Activated T-helper 17 cell treated with anti-CD3 and anti-CD28 coated beads, Interleukin-2, amount 50 U/mL, for 72 hours (primary cell): Measurements from ENCODE around the gene LLPH. TPM values are rescaled to one million over a fixed set of nuclear protein-coding genes. Genes with fewer than 3 reads are reported as not detected.
A peak's percentile ranks its signal among the peaks of the same experiment; 100 is the strongest.

Source experiments
- ATAC-seq: fragments of 150-1000 bp; cut with Tn5 transposase; replicated peaks from 2 replicates; pipeline ENCODE4 v1.10.0; 2021; ENCODE audit warnings: mild to moderate bottlenecking, moderate library complexity
- H3K27ac Mint-ChIP-seq: one replicate; pipeline ENCODE4 v1.8.0; 2022; ENCODE audit warnings: mixed read lengths
- H3K27me3 Mint-ChIP-seq: one replicate; pipeline ENCODE4 v1.8.0; 2022; ENCODE audit warnings: mixed read lengths
- H3K36me3 Mint-ChIP-seq: one replicate; pipeline ENCODE4 v1.8.0; 2022; ENCODE audit warnings: low read depth, mild to moderate bottlenecking, mixed read lengths
- H3K4me1 Mint-ChIP-seq: one replicate; pipeline ENCODE4 v1.8.0; 2022; ENCODE audit warnings: mixed read lengths
- H3K4me3 Mint-ChIP-seq: one replicate; pipeline ENCODE4 v1.8.0; 2022; ENCODE audit warnings: mild to moderate bottlenecking, mixed read lengths
- H3K9me3 Mint-ChIP-seq: one replicate; pipeline ENCODE4 v1.8.0; 2022; ENCODE audit warnings: mixed read lengths
- total RNA-seq, 2 donors: library from RNA; stranded (reverse); gene quantifications; one replicate each; pipeline ENCODE4 v1.2.3, GENCODE V29; 2022

The LLPH gene
- total RNA-seq, 2 donors from 2014 or later: 20.6 to 37.0 TPM

DNA sequence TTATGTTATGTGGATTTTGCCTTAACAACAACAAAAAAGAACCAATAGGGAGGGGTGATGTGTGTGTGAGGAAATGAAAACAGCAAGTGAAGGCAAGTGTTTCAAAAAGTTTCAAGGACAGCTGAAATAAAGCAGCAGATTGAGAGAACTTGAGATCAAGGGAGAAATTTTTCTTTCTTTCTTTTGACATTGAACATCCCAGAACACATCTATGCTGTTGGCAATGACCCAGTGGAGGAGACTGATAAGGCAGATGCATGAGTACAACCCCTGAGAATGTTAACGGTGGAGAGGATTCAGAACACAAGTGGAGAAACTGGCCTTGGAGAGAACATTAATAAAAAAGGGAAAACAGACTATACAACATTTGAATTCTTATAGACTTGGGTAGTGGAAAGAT is 2.9 kb downstream of the LLPH start:
- peaks cover 86% of the 10 kb centered on the region for H3K36me3 Mint-ChIP-seq
- no peak overlapping the region for H3K27ac Mint-ChIP-seq
- H3K9me3 Mint-ChIP-seq: no peaks in the 10 kb centered on the region
- H3K4me1 Mint-ChIP-seq: peaks cover 30% of the 10 kb centered on the region
- ATAC-seq: no peak
- H3K4me3 Mint-ChIP-seq: peak overlapping the region; percentile 95
- H3K27me3 Mint-ChIP-seq: no peaks in the 10 kb centered on the region

DNA sequence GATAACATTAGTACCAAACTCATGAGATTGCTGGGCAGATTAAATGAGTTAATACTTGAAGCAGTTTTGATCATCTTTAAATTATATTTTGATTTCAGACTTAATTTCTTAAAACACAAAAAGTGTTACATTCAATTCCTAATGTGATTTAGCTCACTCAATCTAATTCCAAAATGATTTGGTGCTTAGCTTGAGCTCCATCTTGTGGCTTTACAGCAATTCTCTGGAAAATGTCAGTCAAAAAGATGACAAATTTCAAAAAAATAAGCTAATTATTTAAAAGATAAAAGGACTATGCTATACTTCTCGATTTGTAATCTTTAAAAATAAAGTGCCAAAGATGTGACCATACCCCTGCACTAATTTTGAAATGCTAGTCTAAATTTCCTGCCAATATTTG is 10.1 kb downstream of the LLPH start:
- peaks cover 62% of the 10 kb centered on the region for H3K36me3 Mint-ChIP-seq
- no peak overlapping the region for H3K27ac Mint-ChIP-seq

DNA sequence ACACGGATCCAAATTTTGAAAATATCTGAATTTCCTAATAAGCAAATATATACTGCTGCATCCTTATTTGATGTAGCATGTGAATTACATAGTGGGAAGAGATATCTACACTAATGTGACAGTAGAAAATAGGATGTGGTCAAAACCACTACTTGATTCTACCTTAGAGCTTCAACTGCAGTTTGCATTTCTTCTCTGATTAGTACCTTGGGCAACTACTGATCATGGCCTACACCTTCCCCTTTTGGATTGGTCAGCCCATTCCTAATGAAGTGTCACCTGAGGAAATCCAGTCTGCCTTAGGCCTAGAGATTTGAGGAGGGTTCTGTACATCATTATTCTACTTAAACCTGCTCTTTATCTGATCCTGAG is 10.7 kb downstream of the LLPH start:
- Mint-ChIP-seq H3K36me3 (peaks cover 56% of the 10 kb centered on the region), H3K4me1 (peaks cover 5% of the 10 kb centered on the region), H3K9me3 (no peaks in the 10 kb centered on the region), H3K27ac (no peak overlapping the region), H3K4me3 (no peak overlapping the region), H3K27me3 (no peaks in the 10 kb centered on the region)
- ATAC-seq: no peak

More for the DNA sequence above, 10.1 kb downstream of the LLPH start:
- no peak for ATAC-seq
- no peaks in the 10 kb centered on the region for H3K9me3 Mint-ChIP-seq
- peaks cover 11% of the 10 kb centered on the region for H3K4me1 Mint-ChIP-seq
- H3K4me3 Mint-ChIP-seq: no peak overlapping the region
- H3K27me3 Mint-ChIP-seq: no peaks in the 10 kb centered on the region

DNA sequence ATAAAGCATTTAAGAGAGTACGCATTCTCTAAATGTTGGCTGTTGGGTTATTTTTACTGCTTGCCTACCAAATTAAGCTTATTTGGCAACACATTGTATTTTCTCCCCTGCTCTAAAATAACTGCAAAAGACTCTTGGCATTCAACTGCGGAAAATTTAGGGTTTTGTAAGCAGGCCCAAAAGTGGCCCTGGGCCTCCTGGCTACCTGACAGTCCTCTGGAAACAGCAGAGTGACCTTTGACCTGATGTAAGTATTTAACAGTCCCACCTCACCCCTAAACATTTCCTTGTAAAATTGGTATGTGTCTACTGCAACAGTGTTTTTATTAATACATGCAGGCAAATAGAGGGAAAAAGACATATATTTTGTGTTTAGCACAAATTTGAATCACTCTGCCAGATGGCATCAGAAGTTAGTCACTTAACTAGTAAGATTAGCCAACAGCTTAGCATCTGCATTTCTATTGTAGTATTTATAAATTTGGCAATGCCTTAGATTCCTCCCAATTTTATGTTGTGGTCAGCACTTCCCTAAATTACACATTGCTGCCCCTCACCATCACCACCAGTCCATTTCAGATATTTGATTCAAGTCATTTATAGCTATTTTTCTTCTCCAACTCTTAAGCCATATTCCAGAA is 11.2 kb downstream of the LLPH start:
- Mint-ChIP-seq H3K27me3 (no peaks in the 10 kb centered on the region), H3K27ac (no peak overlapping the region), H3K36me3 (peaks cover 50% of the 10 kb centered on the region), H3K4me3 (no peak overlapping the region), H3K9me3 (no peaks in the 10 kb centered on the region), H3K4me1 (no peaks in the 10 kb centered on the region)
- ATAC-seq: no peak

DNA sequence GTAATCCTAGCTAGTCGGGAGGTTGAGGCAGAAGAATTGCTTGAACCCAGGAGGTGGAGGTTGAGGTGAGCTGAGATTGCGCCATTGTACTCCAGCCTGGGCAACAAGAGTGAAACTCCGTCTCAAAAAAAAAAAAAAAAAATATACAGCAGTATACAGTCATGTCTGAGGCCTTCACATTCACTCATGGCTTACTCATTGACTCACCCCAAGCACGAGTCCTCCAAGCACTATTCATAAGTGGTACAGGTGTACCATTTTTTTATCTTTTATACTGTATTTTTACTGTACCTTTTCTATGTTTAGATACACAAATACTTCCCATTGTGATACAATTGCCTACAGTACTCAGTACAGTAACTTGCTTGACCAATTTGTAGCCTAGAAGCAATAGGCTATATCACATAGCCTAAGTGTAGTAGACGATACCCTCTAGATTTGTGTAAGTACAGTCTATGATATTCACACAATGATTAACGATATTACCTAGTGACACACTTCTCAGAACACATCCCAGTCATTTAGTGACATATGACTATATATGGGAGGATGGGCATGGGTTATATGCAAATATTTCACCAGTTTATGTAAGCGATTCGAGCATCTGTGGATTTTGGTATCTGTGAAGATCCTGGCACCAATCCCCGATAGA is 12.2 kb downstream of the LLPH start:
- no peaks in the 10 kb centered on the region for H3K27me3 Mint-ChIP-seq
- H3K36me3 Mint-ChIP-seq: peaks cover 41% of the 10 kb centered on the region
- no peaks in the 10 kb centered on the region for H3K4me1 Mint-ChIP-seq
- peak; percentile 88 for ATAC-seq
- H3K4me3 Mint-ChIP-seq: no peak overlapping the region
- H3K27ac Mint-ChIP-seq: no peak overlapping the region
- no peaks in the 10 kb centered on the region for H3K9me3 Mint-ChIP-seq

DNA sequence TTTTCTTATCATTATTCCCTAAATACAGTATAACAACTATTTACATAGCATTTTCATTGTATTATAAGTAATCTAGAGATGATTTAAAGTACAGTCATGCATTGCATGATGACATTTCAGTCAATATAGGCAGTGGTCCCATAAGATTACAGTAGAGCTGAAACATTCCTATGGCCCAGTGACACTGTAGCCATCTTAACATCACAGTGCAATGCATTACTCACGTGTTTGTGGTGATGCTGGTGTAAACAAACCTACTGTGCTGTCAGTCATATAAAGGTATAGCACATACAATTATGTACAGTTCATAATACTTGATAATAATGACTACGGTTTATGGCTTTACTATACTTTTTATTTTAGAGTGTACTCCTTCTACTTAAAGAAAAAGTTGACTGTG is 13.3 kb downstream of the LLPH start:
- Mint-ChIP-seq H3K4me1 (no peaks in the 10 kb centered on the region), H3K9me3 (no peaks in the 10 kb centered on the region), H3K27ac (no peak overlapping the region), H3K4me3 (no peak overlapping the region), H3K36me3 (peaks cover 29% of the 10 kb centered on the region), H3K27me3 (no peaks in the 10 kb centered on the region)
- no peak for ATAC-seq

DNA sequence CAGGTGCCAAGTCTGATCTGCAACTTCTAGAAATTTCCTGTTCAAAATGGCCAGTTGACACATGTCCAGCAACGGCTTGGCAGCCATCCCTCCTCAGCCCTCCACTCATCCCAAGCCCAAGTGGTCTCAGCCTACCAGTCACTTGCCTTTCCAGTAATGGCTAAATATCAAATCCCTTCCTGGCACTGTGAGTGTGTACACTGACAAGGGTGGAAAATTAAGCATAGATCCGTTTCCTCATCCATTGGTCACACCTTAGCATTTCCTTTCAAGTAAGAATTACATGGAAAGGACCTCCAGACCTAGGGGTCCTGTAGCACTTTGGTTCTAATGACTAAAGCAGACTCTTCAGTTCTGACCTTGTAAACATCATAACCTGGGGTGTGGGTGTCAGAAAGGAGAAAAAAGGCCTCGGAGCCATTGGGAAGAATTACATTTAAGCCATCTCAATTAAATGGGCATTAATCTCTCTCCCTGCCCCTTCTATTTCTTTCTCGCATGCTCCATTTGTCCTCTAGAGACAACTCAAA is 15.4 kb downstream of the LLPH start:
- no peaks in the 10 kb centered on the region for H3K27me3 Mint-ChIP-seq
- peaks cover 10% of the 10 kb centered on the region for H3K36me3 Mint-ChIP-seq
- no peak for ATAC-seq
- H3K4me1 Mint-ChIP-seq: no peaks in the 10 kb centered on the region
- no peaks in the 10 kb centered on the region for H3K9me3 Mint-ChIP-seq
- H3K4me3 Mint-ChIP-seq: no peak overlapping the region
- no peak overlapping the region for H3K27ac Mint-ChIP-seq

DNA sequence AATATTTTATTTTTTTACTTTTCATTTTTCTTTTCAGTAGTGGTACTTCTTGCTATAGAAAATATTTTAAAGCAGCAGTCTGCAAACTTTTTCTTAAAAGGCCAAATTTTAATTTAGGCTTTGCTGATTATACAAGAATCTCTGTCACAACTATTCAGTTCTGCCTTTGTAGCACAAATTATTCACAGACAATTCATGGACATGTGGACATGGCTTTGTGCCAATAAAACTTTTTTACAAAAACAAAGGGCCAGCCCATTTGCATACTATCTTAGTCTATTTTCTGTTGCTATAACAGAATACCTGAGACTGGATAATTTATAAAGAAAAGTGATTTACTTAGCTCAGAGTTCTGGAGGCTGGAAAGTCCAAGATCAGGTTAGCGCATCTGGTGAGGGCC is 17.1 kb downstream of the LLPH start:
- no peaks in the 10 kb centered on the region for H3K9me3 Mint-ChIP-seq
- no peak overlapping the region for H3K27ac Mint-ChIP-seq
- H3K4me1 Mint-ChIP-seq: no peaks in the 10 kb centered on the region
- ATAC-seq: no peak
- H3K27me3 Mint-ChIP-seq: no peaks in the 10 kb centered on the region
- H3K36me3 Mint-ChIP-seq: no peaks in the 10 kb centered on the region
- no peak overlapping the region for H3K4me3 Mint-ChIP-seq

DNA sequence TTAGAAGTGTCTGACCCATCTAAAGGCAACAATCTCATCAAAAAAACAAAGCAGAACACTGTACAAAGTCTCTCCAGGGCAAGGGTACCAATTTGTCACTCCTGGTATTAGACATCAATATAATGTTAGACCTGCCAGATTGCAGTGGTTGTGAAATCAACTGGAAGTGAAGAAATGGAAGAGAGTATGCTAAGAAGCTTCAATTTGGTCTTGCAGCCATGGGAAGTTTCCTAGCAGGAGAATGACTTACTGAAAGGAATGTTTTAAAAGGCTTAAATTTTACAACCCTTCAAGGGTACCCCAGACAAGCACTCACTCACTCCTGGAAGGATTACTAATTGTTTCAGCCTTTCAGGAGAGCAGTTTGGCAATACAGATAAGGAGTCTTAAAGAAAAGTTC is 18.9 kb downstream of the LLPH start:
- no peak for ATAC-seq
- H3K9me3 Mint-ChIP-seq: no peaks in the 10 kb centered on the region
- no peak overlapping the region for H3K27ac Mint-ChIP-seq
- no peaks in the 10 kb centered on the region for H3K36me3 Mint-ChIP-seq
- peaks cover 3% of the 10 kb centered on the region for H3K27me3 Mint-ChIP-seq
- H3K4me3 Mint-ChIP-seq: no peak overlapping the region
- peaks cover 5% of the 10 kb centered on the region for H3K4me1 Mint-ChIP-seq

DNA sequence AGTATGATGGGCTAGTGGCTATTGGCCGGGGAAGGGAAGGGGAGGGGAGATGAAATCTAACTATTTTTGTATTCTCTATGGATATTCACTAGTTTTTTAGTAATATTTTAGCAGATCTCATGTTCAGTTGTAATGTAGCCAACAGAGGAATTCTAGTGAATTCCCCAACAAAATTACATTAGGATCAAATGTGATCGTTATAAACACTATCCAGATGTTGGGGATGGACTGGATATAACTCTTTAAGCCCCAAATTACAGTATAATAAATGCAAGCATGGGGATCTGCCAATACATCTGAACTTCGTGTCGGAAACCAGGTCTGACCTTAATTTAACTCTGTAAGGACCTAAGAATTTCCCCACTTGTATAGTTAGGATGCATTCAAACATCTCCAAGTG is 21.5 kb downstream of the LLPH start:
- Mint-ChIP-seq H3K9me3 (no peaks in the 10 kb centered on the region), H3K27me3 (peaks cover 11% of the 10 kb centered on the region), H3K4me3 (no peak overlapping the region), H3K36me3 (no peaks in the 10 kb centered on the region), H3K4me1 (peaks cover 5% of the 10 kb centered on the region), H3K27ac (no peak overlapping the region)
- ATAC-seq: no peak

DNA sequence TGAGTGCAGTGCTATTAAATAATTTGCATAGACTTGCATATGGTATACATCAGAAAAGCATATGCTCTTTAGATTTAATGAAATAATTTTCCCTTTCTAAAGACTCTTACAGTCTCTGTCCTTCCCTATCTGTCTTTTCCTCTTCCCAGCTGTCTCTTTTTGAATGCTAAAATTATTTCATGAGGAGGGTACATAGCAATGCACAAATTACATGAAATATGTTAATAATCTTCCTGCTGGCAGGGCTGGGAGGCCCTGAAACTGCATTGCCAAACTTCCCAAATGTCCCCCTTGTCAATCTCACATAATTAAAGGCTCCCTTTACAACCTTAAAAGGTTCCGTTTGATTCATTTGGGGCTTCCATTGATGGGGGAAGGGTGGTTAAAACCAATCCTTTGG is 22.2 kb downstream of the LLPH start:
- H3K36me3 Mint-ChIP-seq: no peaks in the 10 kb centered on the region
- ATAC-seq: no peak

DNA sequence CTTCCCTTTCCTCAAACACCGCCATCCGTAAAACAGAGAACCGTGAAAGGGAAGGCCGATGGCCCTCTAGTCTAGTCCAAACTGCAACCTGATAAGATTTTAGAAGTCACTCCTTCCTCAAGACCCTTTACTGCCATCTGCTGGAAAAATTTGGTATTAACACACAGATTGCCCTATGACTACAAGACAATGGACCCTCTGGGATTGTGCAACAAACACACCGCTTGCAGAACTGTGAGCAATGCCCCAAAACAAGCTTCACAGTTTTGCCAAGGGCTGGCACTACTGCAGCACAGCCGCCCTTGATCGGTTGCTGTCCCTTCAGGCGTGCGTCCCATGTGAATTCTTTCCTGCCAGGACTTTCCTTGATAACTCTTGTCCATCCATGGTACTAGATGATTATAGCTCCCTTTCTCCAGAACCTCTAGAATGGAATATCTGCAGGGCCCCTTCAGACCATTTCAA is 23.1 kb downstream of the LLPH start:
- H3K4me3 Mint-ChIP-seq: no peak overlapping the region
- peaks cover 5% of the 10 kb centered on the region for H3K4me1 Mint-ChIP-seq
- H3K9me3 Mint-ChIP-seq: no peaks in the 10 kb centered on the region

More for the DNA sequence above, 22.2 kb downstream of the LLPH start:
- Mint-ChIP-seq H3K27me3 (peaks cover 15% of the 10 kb centered on the region), H3K9me3 (no peaks in the 10 kb centered on the region), H3K27ac (no peak overlapping the region), H3K4me1 (peaks cover 5% of the 10 kb centered on the region), H3K4me3 (no peak overlapping the region)

DNA sequence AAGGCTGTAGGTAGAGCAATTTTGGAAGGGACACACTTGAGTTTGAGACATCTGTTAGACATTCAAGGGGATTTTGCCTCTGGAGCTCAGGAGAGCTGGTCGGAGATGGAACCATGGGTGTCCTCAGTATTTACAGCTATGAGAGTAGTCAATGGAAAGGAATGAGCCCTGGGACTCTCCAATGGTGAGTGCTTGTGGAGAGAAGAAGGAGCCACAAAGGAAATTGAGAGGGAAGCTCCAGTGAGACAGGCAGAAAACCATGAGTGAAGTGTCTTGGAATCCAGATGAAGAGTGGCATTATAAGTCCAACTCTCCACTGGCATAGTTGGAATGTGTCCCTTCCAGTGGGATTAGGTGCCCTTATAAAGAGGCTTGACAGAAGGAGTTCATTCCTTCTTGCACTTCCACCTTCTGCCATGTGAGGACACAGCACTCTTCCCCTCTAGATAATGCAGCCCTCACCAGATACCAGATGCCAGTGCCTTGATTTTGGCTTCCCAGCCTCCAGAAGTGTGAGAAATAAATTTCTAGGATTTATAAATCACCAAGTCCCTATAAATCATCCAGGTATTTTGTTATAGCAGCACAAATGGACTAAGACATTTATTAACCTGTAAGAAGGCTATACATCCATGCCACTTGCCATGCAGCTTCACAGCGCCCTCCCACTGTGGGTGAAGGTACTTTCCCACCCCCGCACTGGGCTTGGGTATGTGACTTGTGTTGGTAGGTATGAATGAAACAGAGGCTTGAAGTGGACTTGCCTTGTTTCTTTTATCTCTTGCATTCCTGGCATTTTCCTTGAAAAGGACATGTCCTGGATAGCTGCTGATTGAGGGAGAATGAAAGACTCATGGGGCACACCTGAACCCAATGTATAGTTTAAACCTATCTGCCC is 27.3 kb downstream of the LLPH start:
- no peak for ATAC-seq
- Mint-ChIP-seq H3K4me3 (no peak overlapping the region), H3K4me1 (peaks cover 5% of the 10 kb centered on the region), H3K27me3 (peaks cover 39% of the 10 kb centered on the region), H3K27ac (no peak overlapping the region), H3K36me3 (no peaks in the 10 kb centered on the region), H3K9me3 (peaks cover 5% of the 10 kb centered on the region)

More for the DNA sequence above, 23.1 kb downstream of the LLPH start:
- ATAC-seq: peak; percentile 64
- Mint-ChIP-seq H3K27ac (no peak overlapping the region), H3K27me3 (peaks cover 20% of the 10 kb centered on the region), H3K36me3 (no peaks in the 10 kb centered on the region)

DNA sequence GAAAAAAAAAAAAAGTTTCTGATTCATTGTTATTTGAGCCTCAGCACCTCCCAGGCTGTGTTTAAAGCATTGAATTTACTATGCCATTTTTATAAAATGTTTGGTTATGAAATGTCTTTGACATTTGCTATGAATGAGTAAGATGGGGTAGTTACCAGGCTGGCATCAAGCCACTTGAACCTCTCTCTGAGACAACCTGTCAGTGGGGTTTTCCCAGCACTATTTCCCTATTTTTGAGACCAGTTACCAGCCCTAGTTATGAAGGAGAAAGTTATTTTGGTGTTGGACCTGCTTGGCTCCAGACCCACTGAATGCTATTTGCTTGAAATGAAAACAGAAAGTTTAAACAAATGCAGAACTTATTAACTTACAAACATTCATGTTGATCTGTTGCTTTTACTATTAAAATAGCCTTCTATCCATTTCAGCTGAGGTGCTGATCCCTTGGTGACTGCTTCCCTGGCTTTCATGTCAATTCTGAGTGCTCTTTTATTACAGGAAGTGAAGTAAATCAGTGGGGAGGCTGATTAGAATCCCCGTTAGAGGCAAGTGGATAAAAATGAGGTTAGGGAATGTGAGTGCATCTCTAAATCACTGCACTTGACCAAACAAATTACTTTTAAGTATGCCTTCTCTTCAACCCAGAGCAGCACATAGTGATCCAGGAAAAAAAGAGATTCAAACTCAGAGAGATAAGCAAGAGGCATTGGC is 37.8 kb downstream of the LLPH start:
- Mint-ChIP-seq H3K4me3 (no peak overlapping the region), H3K36me3 (no peaks in the 10 kb centered on the region), H3K9me3 (no peaks in the 10 kb centered on the region), H3K27me3 (peaks cover 12% of the 10 kb centered on the region), H3K4me1 (no peaks in the 10 kb centered on the region), H3K27ac (no peak overlapping the region)
- ATAC-seq: peak; percentile 26
